A549 (cell line): ENCODE results near the gene LEF1. TPM values are rescaled to one million over a fixed set of nuclear protein-coding genes. Genes with fewer than 3 reads are reported as not detected.

Experiments
- ATAC-seq, 2 experiments: fragments of 200-7000 bp in 1 of 2; fragments of >200 bp in 1 of 2; cut with Nextera tagmentation in 1 of 2; cut with Tn5 transposase in 1 of 2; 3 replicates each; pipeline versions ENCODE4 v1.8.0 to v1.9.1; 2018 to 2020; ENCODE audit warnings: mild to moderate bottlenecking in 1 of 2, moderate library complexity in 1 of 2
- CTCF ChIA-PET: fragments of 300-600 bp; sonication (Branson Sonifier 250); formaldehyde crosslinking; extraction: SDS; loops from one replicate; lab custom pipeline; 2021; ENCODE audit warnings: antibody characterized with exemption, inconsistent platforms; lab: Yijun Ruan, JAX
- POLR2A ChIA-PET: fragments of 350-600 bp; formaldehyde crosslinking; extraction: SDS; loops from one replicate; lab custom pipeline; 2021; ENCODE audit warnings: antibody characterized with exemption, inconsistent platforms; lab: Yijun Ruan, JAX
- DNase-seq, 2 experiments: peaks; one replicate each; pipeline versions ENCODE4 v3.0.0 to v3.0.0-alpha.2; 2011 to 2016; ENCODE audit warnings: low read depth in 1 of 2, low spot score in 1 of 2
- FAIRE-seq: peaks from 2 replicates; lab custom pipeline; 2011; peaks lifted over from hg19 to GRCh38; lab: Jason Lieb, UNC
- H3K27ac ChIP-seq, 2 experiments: fragments of >200 bp; sonication (Bioruptor Twin); formaldehyde crosslinking; 3 replicates each; pipeline ENCODE4 v1.5.1; 2016 to 2017
- H3K4me1 ChIP-seq: fragments of >200 bp; sonication (Bioruptor Twin); formaldehyde crosslinking; 3 replicates; pipeline ENCODE4 v1.6.1; 2016
- H3K4me2 ChIP-seq: fragments of >200 bp; sonication (Bioruptor Twin); formaldehyde crosslinking; 3 replicates; pipeline ENCODE4 v1.6.1; 2016
- H3K4me3 ChIP-seq: fragments of >200 bp; sonication (Bioruptor Twin); formaldehyde crosslinking; 3 replicates; pipeline ENCODE4 v1.5.1; 2016
- H3K9me3 ChIP-seq: fragments of >200 bp; sonication (Bioruptor Twin); formaldehyde crosslinking; 3 replicates; pipeline ENCODE4 v1.6.1; 2016
- CHD2 ChIP-seq: fragments of 150-350 bp; IDR thresholded peaks from 2 replicates; pipeline ENCODE4 v1.6.1; 2014; ENCODE audit warnings: low read length; ENCODE audit not compliant: partially characterized antibody
- FOSL2 ChIP-seq, 2 experiments: fragments of 450-650 bp in 1 of 2; fragments of >200 bp in 1 of 2; sonication (Bioruptor Twin) in 1 of 2; formaldehyde crosslinking; IDR thresholded peaks; 2 replicates each; pipeline versions ENCODE4 v1.5.0 to v1.6.1; 2016 to 2020; ENCODE audit warnings: mild to moderate bottlenecking in 1 of 2, moderate library complexity in 1 of 2
- FOXS1 ChIP-seq: fragments of 250-450 bp; sonication (Bioruptor Pico); IDR thresholded peaks from 2 replicates; pipeline ENCODE4 v1.5.0; 2020; ENCODE audit warnings: mild to moderate bottlenecking, moderate library complexity
- JUNB ChIP-seq: fragments of >200 bp; sonication (Bioruptor Twin); formaldehyde crosslinking; IDR thresholded peaks from 2 replicates; pipeline ENCODE4 v1.6.1; 2016
- MAFK ChIP-seq: fragments of 450-650 bp; IDR thresholded peaks from 2 replicates; pipeline ENCODE4 v1.6.1; 2014; ENCODE audit not compliant: partially characterized antibody
- MAZ ChIP-seq: fragments of 150-350 bp; IDR thresholded peaks from 2 replicates; pipeline ENCODE4 v1.6.1; 2014; ENCODE audit warnings: antibody characterized with exemption, low read depth, low read length, borderline replicate concordance
- NPAS2 ChIP-seq: fragments of 250-450 bp; sonication (Bioruptor Pico); IDR thresholded peaks from 2 replicates; pipeline ENCODE4 v1.8.0; 2022; ENCODE audit warnings: mild to moderate bottlenecking, moderate library complexity, borderline replicate concordance
- NR3C1 ChIP-seq: fragments of >200 bp; sonication (Bioruptor Twin); formaldehyde crosslinking; IDR thresholded peaks from 3 replicates; pipeline ENCODE4 v1.6.1; 2017
- POLR2A ChIP-seq: IDR thresholded peaks from 2 replicates; pipeline ENCODE4 v1.6.1; 2012; ENCODE audit warnings: mild to moderate bottlenecking, low read length
- POLR2AphosphoS2 ChIP-seq: conservative IDR thresholded peaks from 2 replicates; pipeline ENCODE4 v1.6.1; 2012; ENCODE audit warnings: low read length, improper control_type of control experiment, inconsistent platforms
- RAD21 ChIP-seq, 2 experiments: fragments of >200 bp in 1 of 2; sonication (Bioruptor Twin) in 1 of 2; formaldehyde crosslinking in 1 of 2; IDR thresholded peaks in 1 of 2; conservative IDR thresholded peaks in 1 of 2; 2 replicates in 1 of 2; 3 replicates in 1 of 2; pipeline ENCODE4 v1.6.1; 2012 to 2018; ENCODE audit warnings: inconsistent platforms in 1 of 2
- RARB ChIP-seq: fragments of 250-450 bp; sonication (Bioruptor Pico); IDR thresholded peaks from 2 replicates; pipeline ENCODE4 v1.8.0; 2021; ENCODE audit warnings: mild to moderate bottlenecking, moderate library complexity
- RFX5 ChIP-seq: fragments of 450-650 bp; IDR thresholded peaks from 2 replicates; pipeline ENCODE4 v1.7.1; 2014; ENCODE audit warnings: antibody characterized with exemption, mild to moderate bottlenecking, moderate library complexity
- RNF2 ChIP-seq: fragments of 200-600 bp; sonication (generic); IDR thresholded peaks from 2 replicates; pipeline ENCODE4 v1.6.1; 2016; ENCODE audit warnings: low read depth, mild to moderate bottlenecking, antibody characterized with exemption, moderate library complexity, borderline replicate concordance
- SMC3 ChIP-seq: fragments of >200 bp; sonication (Bioruptor Twin); formaldehyde crosslinking; IDR thresholded peaks from 3 replicates; pipeline ENCODE4 v1.6.1; 2018; ENCODE audit warnings: inconsistent platforms
- SREBF2 ChIP-seq: fragments of 450-650 bp; IDR thresholded peaks from 2 replicates; pipeline ENCODE4 v1.6.1; 2014; ENCODE audit warnings: mild to moderate bottlenecking, moderate library complexity
- TFCP2L1 ChIP-seq: fragments of 250-450 bp; sonication (Bioruptor Pico); IDR thresholded peaks from 2 replicates; pipeline ENCODE4 v1.5.0; 2021; ENCODE audit warnings: mild to moderate bottlenecking
- ZSCAN20 ChIP-seq: fragments of 250-450 bp; sonication (Bioruptor Pico); IDR thresholded peaks from 2 replicates; pipeline ENCODE4 v1.8.0; 2022; ENCODE audit warnings: mild to moderate bottlenecking, moderate library complexity
- WGBS: methylation state at CpG from one replicate; pipeline ENCODE4 v1.1.6; 2017; ENCODE audit errors: missing lambda C conversion rate; 5-methylcytosine and 5-hydroxymethylcytosine counted together
- polyA plus RNA-seq, 4 experiments: library from polyadenylated mRNA; depleted of rRNA in 3 of 4; stranded (reverse); fragments of >200 nt; fragmentation: RNase III in 1 of 4; extraction: RNeasy Plus Mini Kit Qiagen cat#74134 plus additional on column Dnase treatment in 1 of 4; gene quantifications; 2 replicates in 3 of 4; 3 replicates in 1 of 4; pipeline ENCODE4 v1.2.3, GENCODE V29; 2011 to 2017
- TF ChIP-seq, protein P1 (sequence below): IDR thresholded peaks from 2 replicates; pipeline ENCODE4 v1.6.1; 2012; ENCODE audit warnings: low read depth, borderline replicate concordance
- TF ChIP-seq, protein P2 (sequence below): fragments of 200-600 bp; sonication (generic); IDR thresholded peaks from 2 replicates; pipeline ENCODE4 v1.6.1; 2016; ENCODE audit warnings: antibody characterized with exemption, mild to moderate bottlenecking, moderate library complexity
- TF ChIP-seq, protein P3 (sequence below): fragments of 250-450 bp; sonication (Bioruptor Pico); IDR thresholded peaks from 2 replicates; pipeline ENCODE4 v1.5.0; 2021; ENCODE audit warnings: mild to moderate bottlenecking, moderate library complexity, borderline replicate concordance

The LEF1 gene
- polyA plus RNA-seq, 2 of the 4 experiments (the other 2 are of a cell fraction), result not detected

DNA sequence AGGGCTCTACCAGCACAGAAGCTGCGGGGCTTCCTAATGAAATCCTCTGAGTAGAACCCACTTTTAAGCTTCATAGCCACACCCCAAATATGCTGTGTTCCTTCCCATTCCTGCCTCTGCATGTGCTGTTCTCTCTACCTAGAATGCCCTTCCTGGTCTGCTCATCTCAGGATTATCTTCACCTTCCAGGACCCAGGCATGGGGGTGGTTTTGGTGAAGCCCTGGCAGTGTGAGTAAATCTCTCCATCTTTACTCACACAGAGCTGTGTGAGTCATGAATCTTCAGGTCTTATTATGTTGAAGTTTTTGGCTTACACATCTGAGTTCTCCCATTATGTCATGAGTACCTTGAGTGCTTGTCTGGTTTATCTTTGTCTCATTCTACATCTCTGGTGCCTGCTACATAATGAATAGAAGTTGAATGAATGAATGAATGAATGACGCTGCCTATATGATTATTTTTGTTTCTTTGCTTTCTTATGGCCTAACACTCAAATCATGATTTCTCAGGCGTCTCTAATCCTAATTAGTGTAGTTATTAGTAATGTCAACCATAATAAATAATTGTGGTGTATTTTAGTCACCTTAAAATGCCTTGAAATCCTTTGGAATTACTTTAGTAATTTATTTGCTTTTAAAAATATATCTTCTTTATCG, 137.2 kb downstream of the LEF1 start:
- Histone ChIP-seq H3K9me3 (no peaks in the 10 kb centered on the region), H3K4me2 (no peak overlapping the region), H3K4me1 (no peaks in the 10 kb centered on the region), H3K4me3 (no peak overlapping the region), H3K27ac (no peak overlapping the region)
- 82% methylated on average over 4 of the region's 4 CpGs for WGBS
- ChIA-PET POLR2A (no interaction called here), CTCF (interaction anchor here (0.6 to 1.0 kb wide), 3 partner anchors 12 to 28 kb away, joined by 3 to 4 read pairs (median 4); no protein-coding TSS in a partner anchor)
- ATAC-seq (no peak), DNase-seq (no peak), FAIRE-seq (no peak)
- no peak for TF ChIP-seq RNF2
- no peak for TF ChIP-seq JUNB
- TF ChIP-seq, protein P1, sequence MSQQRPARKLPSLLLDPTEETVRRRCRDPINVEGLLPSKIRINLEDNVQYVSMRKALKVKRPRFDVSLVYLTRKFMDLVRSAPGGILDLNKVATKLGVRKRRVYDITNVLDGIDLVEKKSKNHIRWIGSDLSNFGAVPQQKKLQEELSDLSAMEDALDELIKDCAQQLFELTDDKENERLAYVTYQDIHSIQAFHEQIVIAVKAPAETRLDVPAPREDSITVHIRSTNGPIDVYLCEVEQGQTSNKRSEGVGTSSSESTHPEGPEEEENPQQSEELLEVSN, result no peak
- TF ChIP-seq NR3C1, result no peak
- TF ChIP-seq NPAS2 (CRISPR knock-in tag), result no peak
- no peak for TF ChIP-seq POLR2A
- TF ChIP-seq, protein P2, sequence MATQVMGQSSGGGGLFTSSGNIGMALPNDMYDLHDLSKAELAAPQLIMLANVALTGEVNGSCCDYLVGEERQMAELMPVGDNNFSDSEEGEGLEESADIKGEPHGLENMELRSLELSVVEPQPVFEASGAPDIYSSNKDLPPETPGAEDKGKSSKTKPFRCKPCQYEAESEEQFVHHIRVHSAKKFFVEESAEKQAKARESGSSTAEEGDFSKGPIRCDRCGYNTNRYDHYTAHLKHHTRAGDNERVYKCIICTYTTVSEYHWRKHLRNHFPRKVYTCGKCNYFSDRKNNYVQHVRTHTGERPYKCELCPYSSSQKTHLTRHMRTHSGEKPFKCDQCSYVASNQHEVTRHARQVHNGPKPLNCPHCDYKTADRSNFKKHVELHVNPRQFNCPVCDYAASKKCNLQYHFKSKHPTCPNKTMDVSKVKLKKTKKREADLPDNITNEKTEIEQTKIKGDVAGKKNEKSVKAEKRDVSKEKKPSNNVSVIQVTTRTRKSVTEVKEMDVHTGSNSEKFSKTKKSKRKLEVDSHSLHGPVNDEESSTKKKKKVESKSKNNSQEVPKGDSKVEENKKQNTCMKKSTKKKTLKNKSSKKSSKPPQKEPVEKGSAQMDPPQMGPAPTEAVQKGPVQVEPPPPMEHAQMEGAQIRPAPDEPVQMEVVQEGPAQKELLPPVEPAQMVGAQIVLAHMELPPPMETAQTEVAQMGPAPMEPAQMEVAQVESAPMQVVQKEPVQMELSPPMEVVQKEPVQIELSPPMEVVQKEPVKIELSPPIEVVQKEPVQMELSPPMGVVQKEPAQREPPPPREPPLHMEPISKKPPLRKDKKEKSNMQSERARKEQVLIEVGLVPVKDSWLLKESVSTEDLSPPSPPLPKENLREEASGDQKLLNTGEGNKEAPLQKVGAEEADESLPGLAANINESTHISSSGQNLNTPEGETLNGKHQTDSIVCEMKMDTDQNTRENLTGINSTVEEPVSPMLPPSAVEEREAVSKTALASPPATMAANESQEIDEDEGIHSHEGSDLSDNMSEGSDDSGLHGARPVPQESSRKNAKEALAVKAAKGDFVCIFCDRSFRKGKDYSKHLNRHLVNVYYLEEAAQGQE, result no peak
- TF ChIP-seq, protein P3, sequence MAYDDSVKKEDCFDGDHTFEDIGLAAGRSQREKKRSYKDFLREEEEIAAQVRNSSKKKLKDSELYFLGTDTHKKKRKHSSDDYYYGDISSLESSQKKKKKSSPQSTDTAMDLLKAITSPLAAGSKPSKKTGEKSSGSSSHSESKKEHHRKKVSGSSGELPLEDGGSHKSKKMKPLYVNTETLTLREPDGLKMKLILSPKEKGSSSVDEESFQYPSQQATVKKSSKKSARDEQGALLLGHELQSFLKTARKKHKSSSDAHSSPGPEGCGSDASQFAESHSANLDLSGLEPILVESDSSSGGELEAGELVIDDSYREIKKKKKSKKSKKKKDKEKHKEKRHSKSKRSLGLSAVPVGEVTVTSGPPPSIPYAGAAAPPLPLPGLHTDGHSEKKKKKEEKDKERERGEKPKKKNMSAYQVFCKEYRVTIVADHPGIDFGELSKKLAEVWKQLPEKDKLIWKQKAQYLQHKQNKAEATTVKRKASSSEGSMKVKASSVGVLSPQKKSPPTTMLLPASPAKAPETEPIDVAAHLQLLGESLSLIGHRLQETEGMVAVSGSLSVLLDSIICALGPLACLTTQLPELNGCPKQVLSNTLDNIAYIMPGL, result no peak
- no peak for TF ChIP-seq FOSL2 (IDR thresholded peaks at IDR 0.05)
- no peak for TF ChIP-seq FOSL2 (CRISPR knock-in tag; IDR thresholded peaks at IDR 0.05)
- no peak for TF ChIP-seq ZSCAN20 (CRISPR knock-in tag)
- TF ChIP-seq SREBF2, result no peak
- TF ChIP-seq MAZ, result no peak
- TF ChIP-seq MAFK, result no peak
- no peak for TF ChIP-seq RFX5
- no peak for TF ChIP-seq RARB (CRISPR knock-in tag)
- TF ChIP-seq TFCP2L1 (CRISPR knock-in tag), result no peak
- no peak for TF ChIP-seq FOXS1 (CRISPR knock-in tag)
- TF ChIP-seq CHD2, result no peak

DNA sequence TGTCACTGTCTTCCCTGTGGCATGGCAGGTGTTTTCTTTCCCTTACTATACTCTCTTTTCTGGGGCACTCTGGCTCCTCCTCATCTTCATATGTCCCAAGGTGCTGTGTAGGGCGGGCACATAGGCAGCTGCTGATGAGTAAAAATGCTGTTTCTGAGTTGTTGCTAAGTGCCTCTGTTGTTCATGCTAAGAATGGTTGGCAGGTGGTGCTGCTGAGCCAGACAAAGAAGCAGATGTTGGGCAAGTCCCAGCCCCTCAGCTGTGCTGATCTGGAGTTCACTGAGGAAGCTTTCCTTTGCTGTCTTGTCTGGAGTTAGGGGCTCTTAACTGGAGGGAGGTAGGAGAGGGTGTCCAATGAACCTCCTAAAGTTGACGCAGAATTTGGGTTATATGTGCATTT, 138.4 kb downstream of the LEF1 start:
- H3K4me2 ChIP-seq, result no peak overlapping the region
- peak; percentile 71 to 83; a peak in 4 of 6 replicates for ATAC-seq
- POLR2A ChIA-PET, result no interaction called here
- H3K27ac ChIP-seq, result no peak overlapping the region
- peak; percentile 38 to 47; a peak in 4 of 5 replicates for TF ChIP-seq RAD21 (conservative IDR thresholded peaks at IDR 0.05 in 1 of 2, IDR thresholded peaks at IDR 0.05 in 1 of 2)
- no peak for TF ChIP-seq TFCP2L1 (CRISPR knock-in tag)
- no peak for TF ChIP-seq POLR2AphosphoS2
- TF ChIP-seq SMC3, result peak; percentile 40; the same call in 1 of the 3 replicates
- TF ChIP-seq, all 56 proteins: peak for 2
- 63% methylated on average over 2 of the region's 2 CpGs for WGBS
- peak; percentile 8 to 41 for DNase-seq
- FAIRE-seq, result no peak
- CTCF ChIA-PET, result interaction anchor here (0.6 to 1.4 kb wide), 4 partner anchors 9 to 543 kb away, joined by 3 to 4 read pairs (median 4); no protein-coding TSS in a partner anchor
- no peak overlapping the region for H3K4me3 ChIP-seq
- no peaks in the 10 kb centered on the region for H3K4me1 ChIP-seq
- no peaks in the 10 kb centered on the region for H3K9me3 ChIP-seq
